ENCODE results near the gene EIF1. TPM values are rescaled to one million over a fixed set of nuclear protein-coding genes. Genes with fewer than 3 reads are reported as not detected.

The EIF1 gene
- polyA plus RNA-seq, 1 experiment = 251 TPM

DNA sequence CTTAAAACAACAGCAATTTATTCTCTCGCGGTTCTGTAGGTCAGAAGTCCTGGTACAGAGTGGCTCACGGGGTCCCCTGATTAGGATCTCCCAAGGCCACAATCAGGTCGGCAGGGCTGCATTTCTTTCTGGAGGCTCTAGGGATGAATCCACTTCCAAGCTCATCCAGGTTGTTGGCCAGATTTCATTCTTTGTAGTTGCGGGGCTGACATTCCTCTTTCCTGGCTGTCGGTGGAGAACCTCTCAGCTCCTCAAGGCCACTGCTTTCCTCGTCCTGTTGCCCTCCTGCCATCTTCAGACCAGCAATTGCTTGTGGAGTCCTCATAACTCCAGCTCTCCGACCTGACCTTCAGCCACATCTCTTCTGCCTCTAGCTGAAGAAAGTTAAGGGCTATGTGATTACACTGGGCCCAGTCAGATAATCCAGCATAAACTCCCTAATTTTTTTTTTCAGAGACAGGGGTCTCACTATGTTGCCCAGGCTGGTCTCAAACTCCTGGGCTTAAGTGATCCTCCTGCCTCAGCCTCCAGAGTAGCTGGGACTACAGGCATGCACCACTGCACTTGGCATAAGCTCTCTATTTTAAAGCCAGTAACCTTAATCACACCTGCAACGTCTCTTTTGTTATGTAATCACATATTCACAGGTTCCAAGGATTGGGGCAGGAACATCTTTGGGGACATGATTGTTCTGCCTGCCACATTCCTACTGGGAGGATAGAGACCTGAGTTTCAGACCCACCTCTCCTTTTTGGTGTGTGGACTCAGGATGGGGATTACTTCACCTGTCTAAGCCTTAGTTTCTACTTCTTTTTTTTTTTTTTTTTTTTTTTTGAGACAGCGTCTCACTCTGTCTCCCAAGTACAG is 19.4 kb downstream of the EIF1 start:
- TF ChIP-seq, protein P1, sequence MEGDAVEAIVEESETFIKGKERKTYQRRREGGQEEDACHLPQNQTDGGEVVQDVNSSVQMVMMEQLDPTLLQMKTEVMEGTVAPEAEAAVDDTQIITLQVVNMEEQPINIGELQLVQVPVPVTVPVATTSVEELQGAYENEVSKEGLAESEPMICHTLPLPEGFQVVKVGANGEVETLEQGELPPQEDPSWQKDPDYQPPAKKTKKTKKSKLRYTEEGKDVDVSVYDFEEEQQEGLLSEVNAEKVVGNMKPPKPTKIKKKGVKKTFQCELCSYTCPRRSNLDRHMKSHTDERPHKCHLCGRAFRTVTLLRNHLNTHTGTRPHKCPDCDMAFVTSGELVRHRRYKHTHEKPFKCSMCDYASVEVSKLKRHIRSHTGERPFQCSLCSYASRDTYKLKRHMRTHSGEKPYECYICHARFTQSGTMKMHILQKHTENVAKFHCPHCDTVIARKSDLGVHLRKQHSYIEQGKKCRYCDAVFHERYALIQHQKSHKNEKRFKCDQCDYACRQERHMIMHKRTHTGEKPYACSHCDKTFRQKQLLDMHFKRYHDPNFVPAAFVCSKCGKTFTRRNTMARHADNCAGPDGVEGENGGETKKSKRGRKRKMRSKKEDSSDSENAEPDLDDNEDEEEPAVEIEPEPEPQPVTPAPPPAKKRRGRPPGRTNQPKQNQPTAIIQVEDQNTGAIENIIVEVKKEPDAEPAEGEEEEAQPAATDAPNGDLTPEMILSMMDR (IDR thresholded peaks at IDR 0.05; ENCODE audit: insufficient read depth, low read depth, low read length) = no peak
- no peaks in the 10 kb centered on the region for H3K36me3 ChIP-seq (ENCODE audit: control insufficient read depth, insufficient read depth, low read length)
- ChIA-PET POLR2A (no interaction called here), CTCF (interaction anchor here (0.6 to 3.1 kb wide), 6 partner anchors 10 to 81 kb away, joined by 3 to 18 read pairs (median 4); no protein-coding TSS in a partner anchor)
- no peak for DNase-seq (ENCODE audit: low read depth)
- peaks cover 8% of the 10 kb centered on the region; the same call in 1 of the 2 replicates for H3K27me3 ChIP-seq (ENCODE audit: control insufficient read depth, insufficient read depth, low read length)
- no peak overlapping the region for H3K4me3 ChIP-seq (ENCODE audit: low read depth, low read length)

DNA sequence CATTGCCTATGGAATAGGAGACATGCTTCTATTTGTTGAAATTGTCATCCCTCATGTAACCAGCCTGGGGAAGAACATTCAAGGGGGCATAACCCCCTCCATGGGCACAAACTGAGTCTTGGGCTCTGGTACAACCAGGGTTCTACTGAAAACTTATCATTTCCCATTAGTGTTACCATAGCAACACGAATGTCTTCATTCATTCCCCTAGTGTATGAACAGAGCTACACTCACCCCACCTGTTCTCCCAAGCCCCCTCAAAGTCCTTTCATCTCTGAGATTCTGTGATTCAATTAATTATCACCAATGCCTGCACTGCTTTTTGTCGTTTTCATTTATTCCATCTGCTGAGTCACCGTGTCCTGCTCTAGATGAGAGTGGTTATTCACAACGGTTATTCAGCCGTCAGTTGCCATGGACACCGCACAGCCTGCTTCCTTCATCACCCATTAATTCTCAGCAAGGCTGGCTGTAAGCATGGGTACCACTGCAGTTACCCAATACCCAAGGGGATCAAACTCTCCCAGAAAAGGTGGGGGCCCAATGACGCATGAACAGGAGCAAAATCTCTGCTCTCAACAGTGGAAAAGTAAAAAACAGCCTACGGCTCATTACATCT is 21.9 kb downstream of the EIF1 start:
- ChIA-PET CTCF (interaction anchor here (0.7 to 3.1 kb wide), 2 partner anchors 12 to 16 kb away, joined by 3 to 18 read pairs; no protein-coding TSS in a partner anchor), POLR2A (no interaction called here)
- Histone ChIP-seq H3K4me3 (ENCODE audit: low read depth, low read length) (no peak overlapping the region), H3K27me3 (ENCODE audit: control insufficient read depth, insufficient read depth, low read length) (peaks cover 8% of the 10 kb centered on the region; the same call in 1 of the 2 replicates), H3K36me3 (ENCODE audit: control insufficient read depth, insufficient read depth, low read length) (no peaks in the 10 kb centered on the region)
- TF ChIP-seq, protein P1 (IDR thresholded peaks at IDR 0.05; ENCODE audit: insufficient read depth, low read depth, low read length) = no peak
- DNase-seq (ENCODE audit: low read depth) = no peak

DNA sequence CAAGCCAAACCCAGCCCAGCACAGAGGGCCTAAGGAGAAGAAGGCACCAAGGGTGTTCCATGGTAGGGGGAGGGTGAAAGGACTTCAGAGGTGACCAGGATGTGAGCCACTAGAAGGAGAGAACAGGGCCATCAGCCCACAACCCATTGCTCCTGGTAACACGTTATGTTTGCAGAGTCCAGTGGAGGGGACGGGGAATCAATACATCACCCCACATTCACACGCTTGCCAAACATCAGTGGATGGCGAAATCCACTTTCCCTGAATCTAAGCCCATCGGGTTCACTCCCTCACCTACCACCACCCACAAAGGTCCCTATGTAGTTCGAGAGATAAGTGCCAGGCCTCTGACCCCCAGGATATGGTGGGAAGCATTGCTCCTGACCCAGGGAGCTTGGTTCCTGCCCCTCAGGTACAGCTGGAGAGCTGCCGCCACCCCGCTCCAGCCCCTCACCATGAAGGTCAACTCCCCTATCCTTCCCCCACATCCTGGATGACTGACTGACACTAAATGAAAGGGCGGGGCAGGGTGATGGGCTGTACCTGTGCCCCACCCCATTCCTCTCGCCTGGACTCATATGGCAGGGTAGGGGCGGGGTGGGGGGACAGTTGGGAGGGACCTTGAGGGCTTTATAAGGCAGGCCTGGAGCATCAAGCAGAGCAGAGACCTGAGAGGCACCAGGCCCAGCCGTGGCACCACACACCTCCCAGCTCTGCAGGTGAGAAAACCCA is 23.1 kb downstream of the EIF1 start, which contains the start of gene GAST:
GAST (plus strand) TSS at position 663 of the 732 bp plus-strand sequence. CDS start 3,106 bp downstream, outside the sequence.
- POLR2A ChIA-PET = no interaction called here
- no peak within 1 kb of the TSS for H3K4me3 ChIP-seq (ENCODE audit: low read depth, low read length)
- CTCF ChIA-PET = interaction anchor here (1.2 kb wide), 1 partner anchor 14 kb away, joined by 3 read pairs; no protein-coding TSS in a partner anchor

DNA sequence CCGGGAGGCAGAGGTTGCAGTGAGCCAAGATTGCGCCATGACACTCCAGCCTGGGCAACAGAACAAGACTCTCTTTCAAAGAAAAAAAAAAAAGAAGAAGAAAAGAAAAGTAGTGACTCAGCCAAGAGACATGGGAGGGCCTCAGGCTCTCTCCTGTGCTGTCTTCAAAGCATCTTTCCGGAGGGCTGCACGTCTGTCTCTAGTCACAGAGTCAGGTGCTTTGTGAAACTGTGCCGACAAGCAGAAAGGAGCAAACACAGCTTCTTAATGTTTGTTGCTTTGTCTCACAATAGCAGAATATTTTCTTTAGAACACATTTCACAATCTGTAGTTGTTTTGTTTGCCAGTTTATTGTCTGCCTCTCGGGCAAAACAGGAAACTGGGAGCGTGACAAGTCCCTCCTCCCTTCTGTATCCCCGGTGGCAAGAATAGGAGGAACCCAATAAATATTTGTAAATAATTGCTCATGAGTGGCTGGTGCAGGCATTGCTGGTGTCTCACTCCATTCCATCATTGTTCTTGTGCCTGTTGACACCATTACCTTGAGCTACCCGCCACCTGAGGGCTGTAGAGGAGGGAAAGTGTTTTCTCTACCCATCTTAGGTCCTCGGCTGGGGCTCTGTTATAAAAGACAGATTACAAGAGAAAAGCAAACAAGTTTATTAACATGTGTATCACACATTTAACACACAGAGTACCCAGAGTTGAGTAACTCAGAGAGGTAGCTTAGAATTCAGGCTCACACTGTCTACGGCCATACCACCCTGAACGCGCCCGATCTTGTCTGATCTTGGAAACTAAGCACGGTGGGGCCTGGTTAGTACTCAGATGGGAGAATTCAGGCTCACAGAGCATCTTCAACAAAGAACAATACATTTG is 29.0 kb downstream of the EIF1 start:
- no peak for DNase-seq (ENCODE audit: low read depth)
- POLR2A ChIA-PET = interaction anchor here (0.6 kb wide), 1 partner anchor 29 kb away, joined by 3 read pairs; no protein-coding TSS in a partner anchor
- CTCF ChIA-PET = interaction anchor here (1.0 to 2.4 kb wide), 7 partner anchors 10 to 242 kb away, joined by 3 to 13 read pairs (median 4); no protein-coding TSS in a partner anchor

More for the DNA sequence above, 23.1 kb downstream of the EIF1 start, which contains the start of gene GAST:
- DNase-seq (ENCODE audit: low read depth) = no peak
- H3K36me3 ChIP-seq (ENCODE audit: control insufficient read depth, insufficient read depth, low read length) = no peaks in the 10 kb centered on the region
- H3K27me3 ChIP-seq (ENCODE audit: control insufficient read depth, insufficient read depth, low read length) = peaks cover 8% of the 10 kb centered on the region; the same call in 1 of the 2 replicates
- TF ChIP-seq, protein P1 (IDR thresholded peaks at IDR 0.05; ENCODE audit: insufficient read depth, low read depth, low read length) = no peak

More for the DNA sequence above, 29.0 kb downstream of the EIF1 start:
- 0 out of 2 replicates have a peak, but pooled peaks cover 3% of the 10 kb centered on the region for H3K27me3 ChIP-seq (ENCODE audit: control insufficient read depth, insufficient read depth, low read length)
- H3K4me3 ChIP-seq (ENCODE audit: low read depth, low read length) = no peak overlapping the region
- TF ChIP-seq, protein P1 (IDR thresholded peaks at IDR 0.05; ENCODE audit: insufficient read depth, low read depth, low read length) = no peak
- no peaks in the 10 kb centered on the region for H3K36me3 ChIP-seq (ENCODE audit: control insufficient read depth, insufficient read depth, low read length)

All from BJ (cell line).